Activated CD4-positive, alpha-beta T cell treated with anti-CD3 and anti-CD28 coated beads for 1 hour (primary cell): ENCODE results near the gene VWA1.
A peak's percentile ranks its signal among the peaks of the same experiment; 100 is the strongest.
"Not testable (repeated sequence)": the region's sequence is repeated elsewhere in the genome, so short reads cannot be mapped to it uniquely, and the experiment has no call there.

Source experiments
- DNase-seq: peaks from one replicate; pipeline ENCODE4 v3.0.0-alpha.2; 2020

The VWA1 gene

DNA sequence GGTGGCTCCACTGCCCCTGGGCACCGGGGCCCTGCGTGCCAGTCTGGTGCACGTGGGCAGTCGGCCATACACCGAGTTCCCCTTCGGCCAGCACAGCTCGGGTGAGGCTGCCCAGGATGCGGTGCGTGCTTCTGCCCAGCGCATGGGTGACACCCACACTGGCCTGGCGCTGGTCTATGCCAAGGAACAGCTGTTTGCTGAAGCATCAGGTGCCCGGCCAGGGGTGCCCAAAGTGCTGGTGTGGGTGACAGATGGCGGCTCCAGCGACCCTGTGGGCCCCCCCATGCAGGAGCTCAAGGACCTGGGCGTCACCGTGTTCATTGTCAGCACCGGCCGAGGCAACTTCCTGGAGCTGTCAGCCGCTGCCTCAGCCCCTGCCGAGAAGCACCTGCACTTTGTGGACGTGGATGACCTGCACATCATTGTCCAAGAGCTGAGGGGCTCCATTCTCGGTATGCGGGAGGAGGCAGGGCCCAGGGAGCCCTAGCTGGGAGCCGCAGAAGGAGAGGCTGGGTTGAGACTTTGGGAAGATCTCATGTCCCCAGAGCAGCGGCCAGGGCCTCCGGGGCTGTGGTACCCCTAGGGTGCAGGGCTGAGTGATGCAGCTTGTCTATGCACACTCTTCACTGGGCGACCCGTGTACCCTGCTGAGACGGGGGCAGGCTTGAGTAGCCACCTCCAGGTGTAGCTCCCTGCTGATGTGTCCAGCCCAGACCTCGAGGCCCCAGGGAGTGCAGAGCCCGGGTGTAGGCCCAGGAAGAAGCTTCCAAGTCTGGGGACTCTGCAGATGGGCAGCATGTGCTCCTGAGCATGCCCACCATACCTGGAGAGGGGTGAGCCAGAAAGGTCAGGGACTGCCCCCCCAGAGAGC is 1.8 kb downstream of the VWA1 start:
- DNase-seq = no peak

DNA sequence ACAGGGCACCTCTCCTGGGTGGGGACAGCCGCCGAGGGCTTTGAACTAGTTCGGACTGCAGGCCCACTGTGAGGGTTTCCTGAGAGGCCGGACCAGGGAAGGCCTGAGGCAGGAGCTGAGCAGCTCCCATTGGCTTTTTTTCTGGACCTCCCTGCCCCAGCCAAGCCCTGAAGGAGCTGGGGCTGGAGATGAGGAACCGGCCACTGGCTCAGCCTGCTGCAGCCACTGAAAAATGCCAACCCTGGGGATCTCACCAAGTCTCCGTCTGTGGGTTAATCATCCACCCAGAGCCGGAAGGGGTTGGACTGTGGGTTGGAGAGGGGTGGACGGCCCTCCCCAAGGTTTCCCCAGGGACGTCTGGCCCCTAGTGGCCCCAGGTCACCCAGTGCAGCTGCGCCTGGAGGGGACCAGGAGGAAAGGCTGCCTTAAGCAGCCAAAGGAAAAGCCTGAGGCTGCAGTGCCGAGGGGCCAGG is 2.5 kb downstream of the VWA1 start:
- no peak for DNase-seq

DNA sequence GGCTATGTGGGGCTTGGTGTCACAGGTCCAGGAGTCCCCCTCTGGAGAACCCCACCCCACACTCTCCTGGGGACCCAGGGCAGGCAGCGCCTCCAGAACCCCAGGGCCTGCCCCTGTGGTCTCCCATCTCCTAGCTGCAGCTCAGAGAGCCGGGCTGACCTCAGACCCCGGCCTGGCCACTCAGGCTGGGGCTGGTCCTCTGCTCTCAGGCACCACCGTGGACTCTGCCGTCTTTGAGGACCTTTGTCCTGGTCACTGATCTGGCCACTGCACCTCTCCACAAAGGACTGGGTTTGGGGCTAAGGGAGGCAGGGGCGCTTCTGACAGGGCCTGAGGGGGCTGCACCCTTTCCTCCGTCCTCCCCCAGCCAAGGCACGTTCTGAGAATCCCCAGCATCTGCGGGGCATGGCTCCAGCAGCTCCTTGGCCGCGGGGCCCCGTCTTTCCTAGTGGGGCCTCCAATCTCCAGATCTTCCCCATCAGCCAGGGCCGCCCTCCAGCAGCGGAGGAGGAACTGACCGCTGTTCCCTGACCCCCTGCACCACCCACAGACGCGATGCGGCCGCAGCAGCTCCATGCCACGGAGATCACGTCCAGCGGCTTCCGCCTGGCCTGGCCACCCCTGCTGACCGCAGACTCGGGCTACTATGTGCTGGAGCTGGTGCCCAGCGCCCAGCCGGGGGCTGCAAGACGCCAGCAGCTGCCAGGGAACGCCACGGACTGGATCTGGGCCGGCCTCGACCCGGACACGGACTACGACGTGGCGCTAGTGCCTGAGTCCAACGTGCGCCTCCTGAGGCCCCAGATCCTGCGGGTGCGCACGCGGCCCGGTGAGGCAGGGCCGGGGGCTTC is 3.3 kb downstream of the VWA1 start:
- DNase-seq = no peak

DNA sequence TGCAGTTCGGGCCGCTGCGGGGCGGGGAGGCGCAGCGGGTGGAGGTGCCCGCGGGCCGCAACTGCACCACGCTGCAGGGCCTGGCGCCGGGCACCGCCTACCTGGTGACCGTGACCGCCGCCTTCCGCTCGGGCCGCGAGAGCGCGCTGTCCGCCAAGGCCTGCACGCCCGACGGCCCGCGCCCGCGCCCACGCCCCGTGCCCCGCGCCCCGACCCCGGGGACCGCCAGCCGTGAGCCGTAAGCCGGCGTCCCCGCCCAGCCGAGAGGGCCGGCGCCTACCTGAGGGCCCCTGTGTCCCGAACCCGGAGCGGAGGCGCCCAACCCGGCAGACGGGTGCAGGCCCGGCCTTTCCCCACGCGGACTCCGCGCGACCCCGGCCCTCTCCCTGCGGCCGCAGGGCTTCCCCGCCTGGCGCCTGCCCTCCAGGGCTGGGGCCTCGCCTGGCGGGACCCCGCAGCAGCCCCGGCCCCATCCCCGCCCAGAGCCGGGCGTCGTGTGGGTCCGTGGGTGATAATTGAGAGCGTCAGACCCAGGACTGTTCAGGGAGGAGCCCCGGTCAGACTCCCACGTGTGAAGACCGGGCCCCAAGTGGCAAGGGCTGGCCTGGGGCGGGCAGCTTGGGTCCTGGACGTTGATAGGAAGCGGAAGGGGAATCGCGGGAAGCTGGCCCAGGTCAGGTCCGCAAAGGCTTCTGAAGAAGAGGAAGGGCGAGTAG is 4.2 kb downstream of the VWA1 start:
- no peak for DNase-seq

DNA sequence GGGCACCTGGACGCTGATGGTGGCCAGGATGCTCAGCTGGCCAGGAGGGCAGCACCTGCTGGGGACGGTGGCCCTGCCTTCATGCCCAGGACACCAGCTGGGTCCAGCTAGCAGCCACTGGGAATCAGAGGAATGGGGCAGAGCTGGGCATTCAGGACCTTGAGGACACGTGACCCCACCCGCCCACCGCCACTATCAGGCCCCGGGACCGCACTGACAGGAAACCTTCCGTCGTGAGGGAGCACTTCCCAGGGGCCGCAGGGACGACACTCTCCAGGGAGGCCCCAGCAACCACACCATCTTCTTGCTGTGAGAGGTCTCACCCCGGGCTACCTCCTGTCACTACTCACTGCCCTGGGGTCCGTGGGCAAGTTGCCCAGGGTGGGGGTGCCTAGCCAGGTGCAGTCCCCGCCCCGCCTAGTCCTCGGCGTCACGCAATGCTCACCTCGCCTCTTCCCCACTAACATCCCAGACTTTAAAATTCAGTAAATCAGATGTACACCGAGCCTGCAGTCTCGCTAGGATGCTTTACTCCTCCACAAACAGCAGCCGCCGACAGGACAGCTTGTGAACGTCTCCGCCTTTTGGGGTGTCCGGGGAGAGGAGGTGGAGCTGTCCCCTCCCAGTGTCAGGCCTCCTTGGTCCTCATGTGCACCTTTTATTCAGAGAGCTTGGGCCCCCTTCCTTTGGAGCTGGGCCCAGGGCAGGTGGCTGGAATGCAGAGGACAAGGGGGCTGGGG is 4.9 kb downstream of the VWA1 start:
- DNase-seq = no peak

DNA sequence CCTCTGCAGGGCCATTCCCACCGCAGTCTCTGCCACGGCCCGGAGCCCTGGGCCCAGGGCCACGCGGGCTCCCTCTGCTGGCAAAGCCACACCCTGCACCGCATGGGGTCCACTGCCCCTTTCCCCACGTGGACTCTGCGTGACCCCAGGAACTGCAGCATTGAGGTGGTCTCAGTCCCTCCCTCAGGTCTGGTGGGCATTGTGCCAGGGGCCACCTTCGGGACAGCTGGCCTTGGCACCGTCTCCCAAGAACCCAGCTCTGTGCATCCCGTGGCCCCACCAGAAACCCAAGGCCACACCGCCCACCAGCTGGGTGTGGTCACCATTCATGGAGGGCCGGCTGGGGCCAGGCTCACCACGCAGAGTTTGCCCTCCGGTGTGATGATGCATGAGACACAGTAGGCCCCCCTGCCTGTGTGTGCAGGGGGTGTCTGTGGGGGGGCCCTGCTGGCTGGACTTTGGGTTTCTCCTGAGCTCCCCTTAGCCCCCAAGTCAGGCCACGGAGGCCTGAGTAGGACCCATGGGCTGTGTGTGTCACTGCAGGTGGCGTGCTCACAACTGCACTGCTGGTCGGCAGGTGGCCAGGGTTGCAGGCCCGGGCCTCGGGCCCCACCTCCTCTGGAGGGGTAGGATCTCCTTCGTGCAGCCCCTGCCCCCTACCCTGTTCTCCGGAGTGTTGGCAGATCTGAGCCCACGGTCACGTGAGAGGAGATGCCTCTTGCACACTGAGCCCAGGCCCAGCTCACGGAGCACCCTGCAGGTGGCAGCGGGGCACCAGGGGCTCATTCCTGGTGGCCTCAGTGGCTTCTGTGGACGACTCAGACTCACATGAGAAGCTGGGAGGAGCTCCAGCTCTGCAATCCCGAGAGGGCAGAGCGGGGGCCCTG is 5.8 kb downstream of the VWA1 start:
- DNase-seq = peak; percentile 32

DNA sequence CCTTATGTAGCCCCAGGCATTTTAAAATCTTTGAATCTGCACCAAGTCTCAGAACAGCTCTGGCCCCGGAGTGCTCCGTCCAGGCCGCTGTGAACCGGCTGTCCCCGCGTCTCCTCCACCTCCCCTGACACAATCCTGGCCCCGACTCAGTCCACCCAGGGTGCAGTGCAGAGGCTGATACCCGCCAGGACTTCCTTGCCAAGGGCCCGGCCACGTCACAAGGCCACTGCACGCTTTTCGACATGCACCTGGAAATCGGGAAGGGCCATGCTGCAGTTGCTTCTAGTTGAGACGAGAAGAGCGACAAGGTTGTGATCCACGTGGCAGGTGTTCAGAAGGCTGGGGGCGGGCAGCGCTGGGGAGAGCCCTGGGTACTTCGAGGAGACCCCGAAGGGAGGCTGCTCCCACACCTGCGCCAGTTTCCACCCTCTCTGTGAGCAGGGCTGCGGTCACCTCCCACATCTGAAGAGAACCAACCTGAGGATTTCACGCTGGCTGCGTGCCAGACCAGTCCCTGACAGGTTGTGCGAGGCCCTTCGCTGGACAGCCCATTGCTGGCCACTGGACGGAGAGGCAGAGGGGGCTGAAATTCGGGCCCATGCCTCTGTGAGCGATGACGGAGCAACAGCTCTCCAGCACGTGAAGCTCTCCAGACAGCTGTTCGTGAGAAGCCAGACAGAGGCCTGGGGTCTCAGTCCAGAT is 6.7 kb downstream of the VWA1 start:
- DNase-seq = no peak

DNA sequence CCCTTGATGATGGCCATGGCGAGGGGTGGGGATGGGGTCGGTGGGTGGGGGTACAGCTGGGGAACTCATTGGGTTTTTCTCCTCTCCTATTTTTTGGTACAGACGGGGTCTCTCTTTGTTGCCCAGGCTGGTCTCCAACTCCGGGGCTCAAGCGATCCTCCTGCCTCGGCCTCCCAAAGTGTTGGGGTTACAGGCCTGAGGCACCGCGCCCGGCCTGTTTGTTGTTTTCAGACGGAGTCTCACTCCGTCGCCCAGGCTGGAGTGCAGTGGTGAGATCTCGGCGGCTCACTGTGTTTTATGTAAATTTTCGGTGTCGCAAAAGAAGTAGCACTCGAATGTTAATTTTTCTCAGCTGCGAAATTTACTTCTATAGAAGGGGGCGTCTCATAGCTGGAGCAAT is 11.1 kb downstream of the VWA1 start:
- DNase-seq = not testable (repeated sequence)

DNA sequence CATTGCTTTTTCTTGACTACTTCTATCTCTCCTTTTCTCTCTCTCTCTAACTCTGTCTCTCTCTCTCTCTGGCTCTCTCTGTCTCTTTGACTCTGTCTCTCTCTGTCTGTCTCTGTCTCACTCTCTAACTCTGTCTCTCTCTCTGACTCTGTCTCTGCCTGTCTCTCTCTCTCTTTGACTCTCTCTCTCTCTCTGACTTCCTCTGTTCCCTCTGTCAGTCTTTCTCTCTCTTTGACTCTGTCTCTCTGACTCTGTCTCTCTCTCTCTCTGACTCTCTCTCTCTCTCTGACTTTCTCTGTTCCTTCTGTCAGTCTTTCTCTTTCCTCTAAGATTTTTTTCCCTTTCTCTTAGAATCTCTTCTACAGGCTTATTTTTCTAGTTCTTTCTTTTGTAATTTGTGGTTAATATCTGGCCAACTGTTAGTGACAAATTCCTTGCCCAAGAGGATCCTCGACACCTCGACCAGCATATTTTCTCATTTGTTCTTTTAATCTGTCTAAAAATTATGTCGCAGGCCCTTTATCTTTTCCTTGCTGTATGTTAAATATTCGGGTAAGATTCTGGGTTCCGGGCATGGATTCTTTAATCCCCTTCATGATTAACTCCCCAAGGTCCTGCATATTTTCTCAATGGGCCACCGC is 13.7 kb downstream of the VWA1 start, which contains the start of gene ATAD3C:
Gene ATAD3C (plus strand): TSS at position 591 of the 641 bp plus-strand sequence. CDS start 995 bp downstream, outside the sequence.
- no peak for DNase-seq

DNA sequence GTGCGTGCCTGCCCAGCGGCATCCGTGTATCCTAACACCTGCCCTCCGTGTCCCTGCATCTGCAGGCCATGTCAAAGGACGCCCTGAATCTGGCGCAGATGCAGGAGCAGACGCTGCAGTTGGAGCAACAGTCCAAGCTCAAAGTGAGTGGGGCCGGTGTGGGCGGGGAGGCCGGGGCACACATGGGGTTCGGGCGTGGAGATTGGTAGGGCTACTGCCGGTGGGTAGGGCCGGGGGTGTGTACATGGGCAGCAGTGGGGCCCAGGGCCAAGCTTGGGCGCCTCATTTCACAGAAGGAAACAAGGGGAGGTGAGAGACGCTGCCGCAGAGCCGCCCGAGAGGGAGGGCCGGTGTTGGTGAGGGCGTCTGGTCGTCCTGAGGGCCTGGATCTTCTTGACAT is 15.1 kb downstream of the VWA1 start:
- not testable (repeated sequence) for DNase-seq

DNA sequence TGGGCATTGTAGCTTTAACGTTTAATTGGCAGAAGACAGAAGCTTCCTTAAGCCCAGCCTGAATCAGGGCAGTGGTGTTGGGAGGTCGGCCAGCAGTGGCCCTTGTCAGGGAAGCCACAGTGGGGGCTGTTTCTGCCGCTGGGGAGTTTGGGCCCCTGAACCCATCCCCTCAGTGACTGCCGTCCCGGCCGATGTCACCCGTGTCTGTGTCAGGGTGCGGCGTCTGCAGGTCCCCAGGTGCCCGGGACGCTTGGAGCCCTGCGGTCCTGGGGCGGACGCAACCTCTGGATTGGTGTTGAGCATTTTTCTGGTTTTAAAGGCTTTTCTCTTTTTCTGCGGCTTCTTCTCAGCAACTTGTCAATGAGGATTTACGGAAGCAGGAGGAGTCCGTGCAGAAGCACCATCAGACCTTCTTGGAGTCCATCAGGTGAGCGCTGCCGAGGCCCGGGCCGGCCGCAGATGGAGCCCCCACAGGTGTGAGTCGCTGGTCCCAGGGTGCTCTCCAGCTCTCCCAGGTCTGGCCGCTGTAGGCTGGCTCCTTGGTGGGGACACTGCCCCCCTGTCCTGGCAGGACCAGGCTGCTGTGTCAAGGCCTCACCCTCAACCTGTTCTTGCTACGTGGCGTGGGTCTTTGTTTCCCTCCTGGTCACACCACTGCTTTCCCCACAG is 16.3 kb downstream of the VWA1 start:
- DNase-seq = no peak

DNA sequence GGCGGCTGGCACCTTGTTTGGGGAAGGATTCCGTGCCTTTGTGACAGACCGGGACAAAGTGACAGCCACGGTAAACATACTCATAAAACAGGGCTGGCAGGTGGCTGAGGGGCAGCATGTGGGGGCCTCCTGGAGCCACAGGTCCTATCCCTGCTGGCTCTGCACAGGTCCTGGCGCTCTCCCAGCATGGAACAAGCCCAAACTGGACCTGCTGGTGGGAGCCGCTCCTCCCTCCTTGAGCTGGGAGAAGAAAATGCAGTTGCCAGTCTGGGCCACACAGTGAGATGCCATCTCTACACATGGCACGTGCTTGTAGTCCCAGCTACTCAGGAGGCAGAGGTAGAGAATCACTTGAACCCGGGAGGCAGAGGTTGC is 16.9 kb downstream of the VWA1 start:
- not testable (repeated sequence) for DNase-seq

DNA sequence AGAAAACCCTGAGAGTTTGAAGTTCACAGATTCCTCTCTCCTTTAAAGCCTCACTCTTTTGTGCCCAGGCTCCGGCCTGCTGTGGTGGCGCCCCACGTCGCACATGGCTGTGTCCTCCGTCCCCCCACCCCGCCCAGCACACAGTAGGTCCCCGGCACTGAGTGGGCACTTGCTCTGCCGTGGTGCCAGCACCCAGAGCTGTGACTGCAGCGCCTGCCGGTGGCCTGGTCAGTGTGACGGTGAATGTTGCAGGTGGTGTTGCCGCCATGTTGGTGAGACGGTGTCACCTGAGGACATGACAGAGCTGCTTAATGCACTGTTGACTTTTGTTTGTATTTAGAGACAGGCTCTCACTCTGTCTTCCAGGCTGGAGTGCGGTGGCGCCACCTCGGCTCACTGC is 17.4 kb downstream of the VWA1 start:
- DNase-seq = no peak

DNA sequence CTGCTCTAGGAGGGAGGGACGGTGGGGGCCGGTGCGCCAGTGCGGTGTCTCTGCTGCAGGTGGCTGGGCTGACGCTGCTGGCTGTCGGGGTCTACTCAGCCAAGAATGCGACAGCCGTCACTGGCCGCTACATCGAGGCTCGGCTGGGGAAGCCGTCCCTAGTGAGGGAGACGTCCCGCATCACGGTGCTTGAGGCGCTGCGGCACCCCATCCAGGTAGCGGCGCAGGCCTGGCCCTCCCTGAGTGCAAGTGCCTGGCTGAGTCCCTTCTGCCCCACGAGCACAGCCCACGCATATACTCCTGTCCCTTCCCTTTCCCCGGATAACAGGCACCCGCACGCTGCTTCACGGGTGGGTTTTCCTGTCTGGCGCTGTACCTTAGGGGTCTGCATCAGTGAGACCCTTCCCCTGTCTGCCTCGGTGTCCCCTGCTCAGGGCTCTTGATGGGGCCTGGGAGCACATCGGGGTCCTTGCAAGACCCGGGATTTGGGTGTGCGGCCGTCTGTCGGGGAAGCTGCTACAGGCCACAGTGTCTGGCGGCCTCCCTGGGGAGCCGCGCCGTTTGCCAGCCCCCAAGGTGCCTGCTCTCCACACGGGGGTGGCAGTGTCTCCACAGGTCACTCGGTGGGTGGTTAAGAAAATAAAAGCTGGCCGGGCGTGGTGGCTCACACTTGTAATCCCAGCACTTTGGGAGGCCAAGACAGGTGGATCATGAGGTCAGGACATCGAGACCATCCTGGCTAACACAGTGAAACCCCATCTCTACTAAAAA is 19.0 kb downstream of the VWA1 start:
- DNase-seq = not testable (repeated sequence)

DNA sequence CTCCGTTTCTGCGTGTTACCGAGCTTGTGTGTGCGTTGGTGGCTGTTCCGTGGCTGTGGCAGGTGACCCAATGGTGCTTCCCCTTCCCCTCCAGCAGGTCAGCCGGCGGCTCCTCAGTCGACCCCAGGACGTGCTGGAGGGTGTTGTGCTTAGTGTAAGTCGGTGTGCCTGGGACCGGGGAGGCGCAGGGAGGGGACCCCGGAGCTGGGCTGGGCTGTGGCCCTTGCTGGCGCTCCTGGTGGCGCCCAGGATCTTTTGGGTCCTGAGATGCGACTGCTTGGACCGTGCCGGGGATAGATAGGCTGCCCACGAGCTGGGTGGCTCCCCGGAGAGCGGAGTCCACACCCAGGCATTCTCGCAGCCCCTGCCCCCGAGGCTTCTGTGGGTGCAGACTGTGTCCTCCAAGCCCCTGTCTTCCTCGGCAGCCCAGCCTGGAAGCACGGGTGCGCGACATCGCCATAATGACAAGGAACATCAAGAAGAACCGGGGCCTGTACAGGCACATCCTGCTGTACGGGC is 19.9 kb downstream of the VWA1 start:
- DNase-seq = no peak

DNA sequence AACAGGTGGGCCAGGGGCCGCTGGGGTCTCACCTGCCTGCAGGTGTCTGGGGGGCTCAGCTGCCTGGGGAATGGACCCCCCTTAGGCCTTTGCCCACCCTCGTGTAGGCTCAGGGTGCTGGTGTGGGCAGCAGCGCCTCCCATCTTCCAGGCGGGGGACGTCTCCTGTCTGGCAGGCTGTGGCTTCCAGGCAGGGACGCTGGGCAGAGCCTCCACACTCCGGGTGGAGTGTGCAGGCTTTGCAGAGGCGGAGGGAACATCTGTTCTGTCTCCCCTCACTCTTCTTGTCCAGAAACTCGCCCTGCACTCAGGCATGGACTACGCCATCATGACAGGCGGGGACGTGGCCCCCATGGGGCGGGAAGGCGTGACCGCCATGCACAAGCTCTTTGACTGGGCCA is 20.4 kb downstream of the VWA1 start:
- DNase-seq = not testable (repeated sequence)

DNA sequence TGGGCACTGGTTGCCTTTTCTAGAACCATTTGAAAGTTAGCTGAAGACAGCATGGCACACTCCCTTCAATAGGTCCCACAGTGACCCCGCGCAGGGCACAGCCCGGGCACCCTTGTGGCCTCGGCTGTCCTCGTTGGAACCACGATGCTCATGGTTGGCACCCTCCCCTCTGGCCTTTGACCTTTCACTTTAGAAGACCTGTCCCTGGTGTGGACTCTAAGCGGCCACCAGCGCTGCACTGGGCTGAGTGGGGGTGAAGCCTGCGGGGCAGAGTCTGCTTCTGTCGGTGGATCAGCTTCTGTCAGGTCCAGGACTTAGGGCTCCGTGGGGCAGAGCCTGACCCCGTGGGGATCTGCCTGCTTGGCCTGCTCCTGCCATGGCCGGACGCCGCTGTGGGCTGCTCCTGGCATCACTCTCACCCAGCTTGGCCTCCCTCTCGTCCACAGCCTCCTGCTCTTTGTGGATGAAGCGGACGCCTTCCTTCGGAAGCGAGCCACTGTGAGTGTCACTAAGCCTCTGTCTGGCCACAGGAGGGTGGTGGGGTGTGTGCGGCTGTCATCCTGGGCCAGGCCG is 21.3 kb downstream of the VWA1 start:
- not testable (repeated sequence) for DNase-seq

DNA sequence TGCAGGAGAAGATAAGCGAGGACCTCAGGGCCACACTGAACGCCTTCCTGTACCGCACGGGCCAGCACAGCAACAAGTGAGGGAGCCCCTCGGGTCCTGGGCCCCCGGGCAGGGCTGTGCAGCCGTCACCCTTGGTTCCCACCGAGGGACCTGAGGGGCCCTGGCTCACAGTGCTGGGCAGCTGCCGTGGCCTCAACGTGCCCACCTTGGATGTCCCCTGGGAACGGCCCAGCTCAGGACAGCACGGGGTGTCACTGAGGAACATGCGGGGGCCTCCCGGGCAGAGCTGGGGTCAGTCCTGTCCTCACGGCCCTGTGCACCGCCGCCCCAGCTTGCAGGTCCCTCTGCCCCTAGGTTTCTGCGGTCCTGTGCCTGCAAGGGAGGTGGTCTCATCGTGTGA is 23.7 kb downstream of the VWA1 start:
- not testable (repeated sequence) for DNase-seq
